HS-27A (cell line): Measurements from ENCODE around the gene KIAA0586.
"Not testable (repeated sequence)": the region's sequence is repeated elsewhere in the genome, so short reads cannot be mapped to it uniquely, and the experiment has no call there.

ENCODE experiments used
- DNase-seq: peaks from one replicate; pipeline ENCODE4 v3.0.0-alpha.2; 2012; ENCODE audit warnings: low read depth, missing footprints

Gene KIAA0586

DNA sequence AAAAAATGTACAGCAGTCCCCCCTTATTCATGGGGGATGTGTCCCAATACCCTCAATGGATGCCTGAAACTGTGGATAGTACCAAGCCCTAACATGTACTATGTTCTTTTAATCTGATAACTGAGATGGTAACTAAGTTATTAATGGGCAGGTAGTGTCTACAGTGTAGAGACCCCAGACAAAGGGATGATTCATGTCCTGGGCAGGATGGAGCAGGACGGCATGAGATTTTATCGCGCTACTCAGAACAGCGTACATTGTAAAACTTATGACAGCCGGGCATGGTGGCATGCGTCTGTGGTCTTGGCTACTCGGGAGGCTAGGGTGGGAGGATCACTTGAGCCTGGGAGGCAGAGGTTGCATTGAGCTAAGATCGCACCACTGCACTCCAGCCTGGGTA lies 37.1 kb downstream of the KIAA0586 start:
- no peak for DNase-seq

GRCh38 chr14:58465421-58465820 lies 37.9 kb downstream of the KIAA0586 start:
- DNase-seq = no peak

DNA sequence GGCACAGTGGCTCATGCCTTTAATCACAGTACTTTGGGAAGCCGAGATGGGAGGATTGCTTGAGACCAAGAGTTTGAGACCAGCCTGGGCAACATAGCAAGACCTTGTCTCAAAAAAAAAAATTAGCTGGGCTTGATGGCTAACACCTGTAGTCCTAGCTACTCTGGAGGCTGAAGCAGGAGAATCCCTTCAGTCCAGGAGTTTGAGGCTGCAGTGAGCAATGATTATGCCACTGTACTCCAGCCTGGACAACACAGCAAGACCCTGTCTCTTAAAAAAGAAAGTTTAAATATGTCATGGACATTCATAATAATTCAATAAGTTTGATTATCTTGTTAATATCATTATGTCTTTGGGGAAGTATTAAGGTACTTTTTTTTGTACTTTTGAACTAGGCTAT lies 38.9 kb downstream of the KIAA0586 start:
- no peak for DNase-seq

GRCh38 chr14:58467575-58467974 lies 40.1 kb downstream of the KIAA0586 start:
- DNase-seq = no peak

- DNase-seq = no peak
Measured at GRCh38 chr14:58469309-58469708, 41.8 kb downstream of the KIAA0586 start.

DNA sequence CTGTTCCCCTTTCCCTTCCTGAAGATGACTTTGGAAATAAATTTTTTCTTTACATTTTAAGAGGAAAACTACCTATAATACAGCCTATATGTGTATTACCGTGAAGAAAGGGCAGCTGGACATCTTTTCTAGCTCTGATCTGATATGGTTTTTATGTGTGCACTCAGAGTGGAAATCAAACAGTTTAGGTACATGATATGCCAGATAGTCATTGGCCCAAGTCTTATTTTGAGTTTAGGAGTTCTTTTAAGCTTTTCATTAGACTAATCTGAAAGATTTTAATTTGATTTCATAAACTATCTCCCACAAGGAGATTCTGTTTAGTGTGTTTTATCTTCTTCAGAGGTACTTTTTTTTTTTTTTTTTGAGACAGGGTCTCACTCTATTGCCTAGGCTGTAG lies 48.8 kb downstream of the KIAA0586 start:
- no peak for DNase-seq

DNA sequence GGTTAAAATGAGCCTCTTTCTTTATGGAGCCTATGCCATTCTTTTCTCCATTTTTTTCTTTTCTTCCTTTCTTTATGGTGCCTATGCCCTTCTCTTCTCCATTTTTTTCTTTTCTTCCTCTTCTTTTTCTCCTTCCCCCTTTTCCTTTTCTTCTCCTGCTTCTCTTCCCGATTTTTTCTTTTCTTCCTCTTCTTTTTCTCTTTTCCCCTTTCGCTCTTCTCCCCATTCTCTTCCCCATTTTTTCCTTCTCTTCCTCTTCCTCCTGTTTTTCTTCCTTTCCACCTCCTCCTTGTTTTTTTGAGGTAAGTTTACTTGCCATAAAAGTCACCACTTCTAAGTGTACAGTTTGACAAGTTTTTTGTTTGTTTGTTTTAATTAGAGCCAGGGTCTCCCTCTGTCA lies 50.1 kb downstream of the KIAA0586 start:
- no peak for DNase-seq

- DNase-seq = not testable (repeated sequence)
Measured at GRCh38 chr14:58478329-58478728, 50.8 kb downstream of the KIAA0586 start.

- no peak for DNase-seq
Measured at GRCh38 chr14:58479975-58480374, 52.5 kb downstream of the KIAA0586 start.

DNA sequence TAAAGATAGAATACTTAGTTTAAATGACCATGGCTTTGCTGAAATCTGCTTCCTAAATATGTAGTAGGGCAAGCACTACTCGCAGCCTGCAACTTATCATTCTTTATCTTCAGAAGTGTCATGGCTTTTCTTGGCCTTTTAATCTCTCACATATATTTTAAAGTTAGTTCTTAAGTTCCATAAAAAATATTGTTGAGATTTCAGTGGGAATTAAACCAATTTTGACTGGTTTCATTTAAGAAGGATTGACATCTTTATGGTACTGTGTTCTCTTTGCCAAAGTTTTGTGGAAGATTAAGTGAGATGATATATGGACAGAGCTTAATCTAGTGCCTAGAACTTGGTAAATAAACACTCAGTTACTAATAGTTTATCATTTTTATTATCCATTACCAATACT lies 56.7 kb downstream of the KIAA0586 start:
- DNase-seq = no peak

GRCh38 chr14:58488550-58488949 lies 61.0 kb downstream of the KIAA0586 start:
- DNase-seq = peak; percentile 17

- no peak for DNase-seq
Measured at GRCh38 chr14:58491593-58491992, 64.1 kb downstream of the KIAA0586 start.

- no peak for DNase-seq
Measured at GRCh38 chr14:58492044-58492443, 64.5 kb downstream of the KIAA0586 start.

DNA sequence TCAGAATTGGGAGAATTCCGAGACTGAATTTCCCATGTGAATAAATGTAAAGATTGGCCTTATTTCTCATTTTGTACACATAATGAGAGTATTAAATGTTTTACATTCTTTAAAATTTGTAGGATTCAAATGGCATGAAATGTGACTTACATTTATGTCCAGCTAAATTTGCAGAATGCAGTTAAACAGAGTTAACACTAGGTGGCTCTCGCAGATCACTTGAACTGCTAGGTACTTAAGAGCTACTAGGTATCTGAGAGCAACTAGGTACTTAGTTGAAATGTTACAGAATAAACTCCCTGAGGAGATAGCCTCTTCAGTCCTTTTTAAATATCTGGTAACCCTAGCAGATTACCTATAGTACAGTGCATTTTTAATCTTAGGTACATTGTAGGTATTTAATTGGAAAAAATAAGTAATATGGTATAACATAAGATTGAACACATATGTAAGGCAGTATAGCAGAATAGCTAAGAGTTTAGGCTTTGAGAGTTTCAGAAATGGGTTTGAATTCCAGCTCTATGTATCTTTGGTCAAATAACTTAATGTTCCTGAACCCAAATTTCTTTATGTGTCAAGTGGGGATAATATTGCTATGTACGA lies 73.8 kb downstream of the KIAA0586 start:
- DNase-seq = peak; percentile 17

- no peak for DNase-seq
Measured at GRCh38 chr14:58513272-58513671, 85.8 kb downstream of the KIAA0586 start.

DNA sequence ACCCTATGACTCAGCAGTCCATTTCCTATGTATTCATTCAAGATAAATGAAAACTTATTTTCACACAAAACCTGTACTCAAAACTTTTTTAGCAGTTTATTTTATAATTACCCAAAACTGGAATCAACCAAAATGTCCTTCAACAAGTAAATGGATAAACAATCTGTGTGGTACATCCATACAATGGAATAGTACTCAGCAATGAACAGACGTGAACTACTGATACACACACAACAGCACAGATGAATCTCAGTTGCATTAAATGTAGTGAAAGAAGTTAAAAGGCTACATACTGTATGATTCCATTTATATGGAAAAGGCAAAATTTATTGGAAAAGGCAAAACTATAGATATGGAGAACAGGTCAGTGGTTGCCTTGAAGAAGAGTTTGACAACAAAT lies 90.1 kb downstream of the KIAA0586 start:
- no peak for DNase-seq

DNA sequence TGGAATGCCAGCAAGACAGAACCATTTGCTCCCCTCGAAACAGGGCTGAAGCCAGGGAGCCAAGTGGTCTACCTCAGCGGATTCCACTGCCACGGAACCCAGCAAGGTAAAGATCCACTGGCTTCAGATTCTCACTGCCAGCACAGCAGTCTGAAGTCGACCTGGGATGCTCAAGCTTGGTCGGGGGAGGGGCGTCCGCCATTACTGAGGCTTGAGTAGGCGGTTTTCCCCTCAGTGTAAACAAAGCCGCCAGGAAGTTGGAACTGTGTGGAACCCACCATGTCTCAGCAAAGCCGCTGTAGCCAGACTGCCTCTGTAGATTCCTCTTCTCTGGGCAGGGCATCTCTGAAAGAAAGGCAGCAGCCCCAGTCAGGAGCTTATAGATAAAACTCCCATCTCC lies 98.2 kb downstream of the KIAA0586 start:
- DNase-seq = not testable (repeated sequence)

DNA sequence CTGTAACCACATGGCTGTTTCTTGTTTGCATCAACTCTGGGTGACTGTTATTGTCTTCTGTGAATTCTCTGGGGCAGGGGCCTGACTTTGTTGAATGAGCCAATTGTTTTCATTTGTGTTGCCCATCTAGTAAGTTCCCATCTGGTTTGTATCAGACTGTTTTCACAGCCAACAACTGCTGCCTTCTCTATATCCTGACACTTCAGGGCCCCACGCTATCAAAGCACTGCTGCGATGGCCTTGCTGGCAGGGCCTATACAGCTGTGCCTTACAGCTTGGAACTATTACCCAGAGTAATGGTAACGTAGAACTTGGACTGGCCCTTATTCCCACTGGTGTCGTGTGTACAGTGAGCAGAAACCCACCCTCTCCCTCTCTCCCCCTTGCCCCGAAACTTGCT lies 105.9 kb downstream of the KIAA0586 start:
- DNase-seq = no peak

- DNase-seq = no peak
Measured at GRCh38 chr14:58535044-58535443, 107.5 kb downstream of the KIAA0586 start.

- DNase-seq = no peak
Measured at GRCh38 chr14:58537004-58537403, 109.5 kb downstream of the KIAA0586 start.

DNA sequence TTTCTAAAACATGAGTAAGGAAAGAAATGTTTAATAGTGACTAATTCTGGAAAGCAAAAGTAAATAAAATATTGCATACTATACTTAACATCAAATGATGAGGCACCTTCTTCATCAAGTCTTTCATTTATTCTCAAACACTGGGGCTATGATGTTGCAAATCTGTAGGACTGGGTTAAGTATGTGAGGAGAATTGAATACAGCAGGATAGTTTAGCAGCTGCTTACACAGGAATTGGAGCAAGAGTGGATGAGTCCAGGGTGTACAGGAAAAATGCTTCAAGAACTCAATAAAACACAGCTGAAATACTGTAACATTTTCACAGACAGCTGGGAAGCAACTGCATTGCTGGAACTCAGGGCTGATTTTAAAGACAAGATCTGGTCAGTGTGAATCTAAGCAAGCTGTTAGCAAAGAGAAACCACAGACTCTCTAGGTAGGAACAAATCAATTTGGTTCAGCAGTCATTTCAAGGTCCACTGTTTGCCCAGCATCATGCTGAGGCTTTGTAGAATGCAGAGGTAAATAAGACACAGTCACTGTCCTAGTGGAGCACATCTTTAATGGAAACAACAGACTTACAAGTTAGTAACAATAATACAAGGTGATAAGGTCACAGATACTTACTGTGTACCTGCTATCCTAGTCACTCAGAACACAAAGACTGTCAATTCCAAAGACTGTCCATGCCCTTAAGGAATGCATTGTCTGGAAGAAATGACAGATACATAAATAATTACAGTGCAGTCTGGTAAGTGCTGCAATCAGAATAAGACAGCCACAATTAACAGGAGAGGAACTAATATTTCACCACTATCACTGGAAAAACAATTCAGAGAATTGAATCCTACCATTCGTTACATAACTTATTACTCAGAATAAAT lies 113.5 kb downstream of the KIAA0586 start:
- DNase-seq = no peak

GRCh38 chr14:58541633-58542022 lies 114.1 kb downstream of the KIAA0586 start:
- DNase-seq = no peak

DNA sequence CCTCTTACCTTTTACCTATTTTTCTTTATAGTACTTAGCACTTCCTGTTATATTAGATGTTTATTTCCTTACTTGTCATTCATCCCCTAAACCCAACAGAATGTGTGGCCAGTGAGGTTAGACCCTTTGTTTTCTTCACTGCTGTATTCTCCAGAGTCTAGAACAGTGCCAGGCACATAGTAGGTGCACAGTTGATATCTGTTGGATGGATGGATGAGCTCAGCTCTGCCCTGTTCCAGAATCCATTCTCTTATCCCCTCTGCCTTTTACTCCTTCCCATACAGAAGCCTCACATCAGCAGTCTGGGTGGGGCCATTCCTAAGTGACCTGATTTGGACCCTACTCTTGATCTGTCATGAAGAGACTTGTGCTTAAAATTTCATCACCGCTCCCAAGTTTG lies 115.7 kb downstream of the KIAA0586 start:
- DNase-seq = no peak

- DNase-seq = no peak
Measured at GRCh38 chr14:58547649-58548048, 120.1 kb downstream of the KIAA0586 start.
